ENCODE measurements around the gene LCP2. TPM values are rescaled to one million over a fixed set of nuclear protein-coding genes. Genes with fewer than 3 reads are reported as not detected.

LCP2 gene
- 0.37 to 0.73 TPM (median 0.72 TPM) in 3 replicates for total RNA-seq (2021)
- Bru-seq, nascent RNA, result percentile 15 among the genes with signal in this experiment
- long read RNA-seq, experiment 1, result 0 reads
- long read RNA-seq, experiment 2, result 0 reads
- long read RNA-seq, experiment 3, result 0 reads

DNA sequence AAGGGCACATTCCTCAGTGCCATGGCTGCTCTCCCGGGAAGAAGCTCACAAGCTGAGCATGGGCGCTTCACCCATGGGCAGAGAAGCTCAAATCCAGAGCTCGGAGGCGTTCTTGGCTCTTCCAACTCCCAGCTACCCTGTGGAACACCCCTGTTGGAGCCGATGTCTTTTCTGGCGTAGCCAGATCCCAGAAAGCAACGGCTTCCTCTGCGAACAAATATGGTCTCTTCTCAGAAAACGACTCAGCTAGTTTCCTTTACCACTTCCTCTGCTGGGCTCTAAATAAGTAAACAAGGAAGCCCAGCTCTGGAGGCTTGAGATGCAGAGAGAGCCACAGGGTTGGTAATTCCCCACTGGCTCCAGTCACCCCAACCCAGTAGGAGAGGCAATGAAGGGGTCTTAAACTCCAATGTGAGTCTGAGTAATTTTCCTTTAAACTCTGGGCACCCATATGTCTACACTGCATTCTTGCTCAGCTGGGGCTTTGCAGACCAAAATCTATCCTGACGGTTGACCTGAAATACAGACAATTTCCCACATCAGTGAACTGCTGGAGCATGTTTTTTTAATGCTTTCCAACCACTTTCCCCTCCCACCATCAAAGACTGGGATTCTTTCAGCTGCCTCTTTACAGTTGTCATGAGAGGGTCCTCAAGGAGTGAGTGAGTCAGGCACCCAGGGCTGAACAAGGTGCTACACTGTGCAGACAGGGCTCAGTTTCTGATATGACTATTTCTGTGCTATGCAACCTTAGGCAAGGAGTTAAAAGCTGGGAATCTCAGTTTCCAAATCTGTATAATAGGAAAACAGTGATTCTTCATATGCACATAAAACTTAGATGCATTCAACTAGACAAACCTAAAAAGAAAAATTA, at the start of gene LCP2:
LCP2 (minus strand) TSS at position 189 of the 874 bp plus-strand sequence; CDS start at position 23, 166 bp downstream.
- no peaks in the 10 kb centered on the region for H3K9me3 Mint-ChIP-seq
- TF ChIP-seq, protein P1, sequence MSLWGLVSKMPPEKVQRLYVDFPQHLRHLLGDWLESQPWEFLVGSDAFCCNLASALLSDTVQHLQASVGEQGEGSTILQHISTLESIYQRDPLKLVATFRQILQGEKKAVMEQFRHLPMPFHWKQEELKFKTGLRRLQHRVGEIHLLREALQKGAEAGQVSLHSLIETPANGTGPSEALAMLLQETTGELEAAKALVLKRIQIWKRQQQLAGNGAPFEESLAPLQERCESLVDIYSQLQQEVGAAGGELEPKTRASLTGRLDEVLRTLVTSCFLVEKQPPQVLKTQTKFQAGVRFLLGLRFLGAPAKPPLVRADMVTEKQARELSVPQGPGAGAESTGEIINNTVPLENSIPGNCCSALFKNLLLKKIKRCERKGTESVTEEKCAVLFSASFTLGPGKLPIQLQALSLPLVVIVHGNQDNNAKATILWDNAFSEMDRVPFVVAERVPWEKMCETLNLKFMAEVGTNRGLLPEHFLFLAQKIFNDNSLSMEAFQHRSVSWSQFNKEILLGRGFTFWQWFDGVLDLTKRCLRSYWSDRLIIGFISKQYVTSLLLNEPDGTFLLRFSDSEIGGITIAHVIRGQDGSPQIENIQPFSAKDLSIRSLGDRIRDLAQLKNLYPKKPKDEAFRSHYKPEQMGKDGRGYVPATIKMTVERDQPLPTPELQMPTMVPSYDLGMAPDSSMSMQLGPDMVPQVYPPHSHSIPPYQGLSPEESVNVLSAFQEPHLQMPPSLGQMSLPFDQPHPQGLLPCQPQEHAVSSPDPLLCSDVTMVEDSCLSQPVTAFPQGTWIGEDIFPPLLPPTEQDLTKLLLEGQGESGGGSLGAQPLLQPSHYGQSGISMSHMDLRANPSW (CRISPR knock-in tag; conservative IDR thresholded peaks at IDR 0.05; ENCODE audit: low read depth), result no peak
- TF ChIP-seq JAZF1 (CRISPR knock-in tag; IDR thresholded peaks at IDR 0.05) (no peak), NR1H2 (CRISPR knock-in tag; IDR thresholded peaks at IDR 0.05) (no peak), ATF1 (CRISPR knock-in tag; IDR thresholded peaks at IDR 0.05) (no peak), FOXP1 (CRISPR knock-in tag; IDR thresholded peaks at IDR 0.05; ENCODE audit: borderline replicate concordance) (no peak), TCF7 (CRISPR knock-in tag; IDR thresholded peaks at IDR 0.05; ENCODE audit: low read depth) (no peak), MXD4 (CRISPR knock-in tag; IDR thresholded peaks at IDR 0.05; ENCODE audit: borderline replicate concordance) (no peak), RORB (CRISPR knock-in tag; IDR thresholded peaks at IDR 0.05) (no peak), MYBL2 (CRISPR knock-in tag; IDR thresholded peaks at IDR 0.05) (no peak), ZNF671 (CRISPR knock-in tag; IDR thresholded peaks at IDR 0.05) (no peak), ZNF416 (CRISPR knock-in tag; IDR thresholded peaks at IDR 0.05) (no peak)
- TF ChIP-seq, protein P2, sequence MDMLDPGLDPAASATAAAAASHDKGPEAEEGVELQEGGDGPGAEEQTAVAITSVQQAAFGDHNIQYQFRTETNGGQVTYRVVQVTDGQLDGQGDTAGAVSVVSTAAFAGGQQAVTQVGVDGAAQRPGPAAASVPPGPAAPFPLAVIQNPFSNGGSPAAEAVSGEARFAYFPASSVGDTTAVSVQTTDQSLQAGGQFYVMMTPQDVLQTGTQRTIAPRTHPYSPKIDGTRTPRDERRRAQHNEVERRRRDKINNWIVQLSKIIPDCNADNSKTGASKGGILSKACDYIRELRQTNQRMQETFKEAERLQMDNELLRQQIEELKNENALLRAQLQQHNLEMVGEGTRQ (CRISPR knock-in tag; IDR thresholded peaks at IDR 0.05), result no peak

DNA sequence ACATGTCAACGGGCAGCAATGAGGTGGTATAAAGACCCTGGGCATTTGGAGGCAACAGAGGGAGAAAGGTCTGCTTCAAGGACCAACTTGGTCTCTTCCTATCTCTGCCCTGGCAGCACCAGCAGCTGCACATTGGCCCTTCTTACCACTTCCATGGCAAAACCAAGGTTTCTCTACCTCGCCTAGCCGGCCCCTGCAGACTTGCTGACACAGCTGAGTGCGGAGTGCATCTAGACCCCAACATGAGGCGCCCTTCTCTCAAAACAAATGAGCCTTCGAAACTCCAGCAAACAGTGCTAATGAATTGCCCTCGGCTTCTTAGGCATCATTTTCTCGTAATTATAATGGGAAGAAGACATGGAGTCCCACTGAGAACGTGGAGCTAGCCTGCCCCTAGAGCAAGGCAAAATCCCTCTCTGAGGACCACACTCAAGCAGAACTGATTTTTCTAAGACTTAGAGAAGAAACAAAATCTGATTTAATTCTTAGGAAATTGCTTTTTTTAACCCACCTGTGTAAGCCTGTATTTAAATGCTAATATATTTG, 49.5 kb upstream of the LCP2 start:
- Mint-ChIP-seq H3K9me3 (peaks cover 16% of the 10 kb centered on the region), H3K27me3 (ENCODE audit: low read depth) (peaks cover 4% of the 10 kb centered on the region), H3K36me3 (peaks cover 4% of the 10 kb centered on the region; the same call in 1 of the 2 replicates), H3K4me1 (peaks cover 35% of the 10 kb centered on the region), H3K4me3 (no peak overlapping the region), H3K27ac (no peak overlapping the region)
- ChIA-PET POLR2A (interaction anchor here (0.8 kb wide), 1 partner anchor 74 kb away, joined by 3 read pairs; no protein-coding TSS in a partner anchor), CTCF (interaction anchor here (0.7 to 3.2 kb wide), 12 partner anchors 8 to 131 kb away, joined by 3 to 24 read pairs (median 5); no protein-coding TSS in a partner anchor)
- TF ChIP-seq CREM (CRISPR knock-in tag; IDR thresholded peaks at IDR 0.05) (no peak), ZNF138 (CRISPR knock-in tag; conservative IDR thresholded peaks at IDR 0.05) (no peak), ZNF396 (CRISPR knock-in tag; IDR thresholded peaks at IDR 0.05; ENCODE audit: borderline replicate concordance) (no peak), ZNF317 (CRISPR knock-in tag; IDR thresholded peaks at IDR 0.05; ENCODE audit: borderline replicate concordance, low read depth) (no peak), MYBL2 (CRISPR knock-in tag; IDR thresholded peaks at IDR 0.05) (no peak), JUN (CRISPR knock-in tag; IDR thresholded peaks at IDR 0.05) (no peak)
- TF ChIP-seq, protein P3, sequence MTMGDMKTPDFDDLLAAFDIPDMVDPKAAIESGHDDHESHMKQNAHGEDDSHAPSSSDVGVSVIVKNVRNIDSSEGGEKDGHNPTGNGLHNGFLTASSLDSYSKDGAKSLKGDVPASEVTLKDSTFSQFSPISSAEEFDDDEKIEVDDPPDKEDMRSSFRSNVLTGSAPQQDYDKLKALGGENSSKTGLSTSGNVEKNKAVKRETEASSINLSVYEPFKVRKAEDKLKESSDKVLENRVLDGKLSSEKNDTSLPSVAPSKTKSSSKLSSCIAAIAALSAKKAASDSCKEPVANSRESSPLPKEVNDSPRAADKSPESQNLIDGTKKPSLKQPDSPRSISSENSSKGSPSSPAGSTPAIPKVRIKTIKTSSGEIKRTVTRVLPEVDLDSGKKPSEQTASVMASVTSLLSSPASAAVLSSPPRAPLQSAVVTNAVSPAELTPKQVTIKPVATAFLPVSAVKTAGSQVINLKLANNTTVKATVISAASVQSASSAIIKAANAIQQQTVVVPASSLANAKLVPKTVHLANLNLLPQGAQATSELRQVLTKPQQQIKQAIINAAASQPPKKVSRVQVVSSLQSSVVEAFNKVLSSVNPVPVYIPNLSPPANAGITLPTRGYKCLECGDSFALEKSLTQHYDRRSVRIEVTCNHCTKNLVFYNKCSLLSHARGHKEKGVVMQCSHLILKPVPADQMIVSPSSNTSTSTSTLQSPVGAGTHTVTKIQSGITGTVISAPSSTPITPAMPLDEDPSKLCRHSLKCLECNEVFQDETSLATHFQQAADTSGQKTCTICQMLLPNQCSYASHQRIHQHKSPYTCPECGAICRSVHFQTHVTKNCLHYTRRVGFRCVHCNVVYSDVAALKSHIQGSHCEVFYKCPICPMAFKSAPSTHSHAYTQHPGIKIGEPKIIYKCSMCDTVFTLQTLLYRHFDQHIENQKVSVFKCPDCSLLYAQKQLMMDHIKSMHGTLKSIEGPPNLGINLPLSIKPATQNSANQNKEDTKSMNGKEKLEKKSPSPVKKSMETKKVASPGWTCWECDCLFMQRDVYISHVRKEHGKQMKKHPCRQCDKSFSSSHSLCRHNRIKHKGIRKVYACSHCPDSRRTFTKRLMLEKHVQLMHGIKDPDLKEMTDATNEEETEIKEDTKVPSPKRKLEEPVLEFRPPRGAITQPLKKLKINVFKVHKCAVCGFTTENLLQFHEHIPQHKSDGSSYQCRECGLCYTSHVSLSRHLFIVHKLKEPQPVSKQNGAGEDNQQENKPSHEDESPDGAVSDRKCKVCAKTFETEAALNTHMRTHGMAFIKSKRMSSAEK (CRISPR knock-in tag; IDR thresholded peaks at IDR 0.05; ENCODE audit: borderline replicate concordance), result no peak
- no peak for DNase-seq (ENCODE audit: low spot score)
- ATAC-seq, result peak; percentile 55

More for the DNA sequence above, at the start of gene LCP2:
- POLR2A ChIA-PET, result interaction anchor here (0.6 kb wide), 1 partner anchor 23 kb away, joined by 3 read pairs; no protein-coding TSS in a partner anchor
- CTCF ChIA-PET, result interaction anchor here (0.6 to 1.8 kb wide), 4 partner anchors 42 to 106 kb away, joined by 3 to 8 read pairs (median 4); partner anchors contain the start of gene KCNMB1
- DNase-seq (ENCODE audit: low spot score) (no peak), ATAC-seq (no peak)
- Mint-ChIP-seq H3K27ac (no peak within 1 kb of the TSS), H3K27me3 (ENCODE audit: low read depth) (no peaks in the 10 kb centered on the region; the same call in 1 of the 2 replicates), H3K36me3 (no peaks in the 10 kb centered on the region), H3K4me1 (peaks cover 30% of the 10 kb centered on the region), H3K4me3 (no peak within 1 kb of the TSS)

Data from WTC11 (cell line).